Measurements from ENCODE around the gene TPP1. TPM values are rescaled to one million over a fixed set of nuclear protein-coding genes. Genes with fewer than 3 reads are reported as not detected.

The TPP1 gene
- total RNA-seq, 1 experiment from 2014 or later = 21.6 TPM

GRCh38 chr11:6646576-6646917, 27.3 kb upstream of the TPP1 start:
- no TSS peak for BruUV-seq (replicated peaks)
- CTCF ChIA-PET = no interaction called here
- no peak for ATAC-seq

DNA sequence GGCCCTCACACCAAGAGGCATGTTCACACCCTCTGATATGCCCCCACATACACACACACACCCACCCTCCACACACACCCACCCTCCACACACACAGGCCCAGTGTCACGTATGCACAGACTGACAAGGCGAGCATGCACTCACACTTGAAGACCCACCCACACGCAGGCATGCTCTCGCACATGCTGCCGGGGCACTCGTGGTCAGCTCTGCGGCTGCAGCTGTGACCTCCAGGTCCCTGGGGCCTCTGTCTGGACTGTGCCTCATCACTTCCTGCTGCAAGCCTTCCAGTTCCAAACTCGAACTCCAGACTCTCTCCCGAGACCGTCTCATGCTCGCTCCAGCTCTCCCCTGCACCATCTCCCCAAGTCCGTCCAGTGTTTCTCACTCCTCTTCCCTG, 26.8 kb upstream of the TPP1 start:
- no peak for ATAC-seq
- H3K27me3 ChIP-seq (ENCODE audit: low read length) = peaks cover 34% of the 10 kb centered on the region

More at GRCh38 chr11:6646576-6646917, 27.3 kb upstream of the TPP1 start:
- Histone ChIP-seq H3K4me1 (ENCODE audit: insufficient read depth, low read length) (no peaks in the 10 kb centered on the region; the same call in 1 of the 2 replicates), H2AFZ (ENCODE audit: low read length) (no peak overlapping the region), H3K4me3 (ENCODE audit: low read length) (no peak overlapping the region), H3K79me2 (ENCODE audit: low read length) (no peaks in the 10 kb centered on the region), H3K4me2 (ENCODE audit: low read length) (no peak overlapping the region), H3K27ac (ENCODE audit: low read length) (no peak overlapping the region), H3K9ac (ENCODE audit: low read length) (no peak overlapping the region), H3F3A (ENCODE audit: low read length, unreplicated experiment) (no peaks in the 10 kb centered on the region), H4K20me1 (ENCODE audit: low read length) (no peaks in the 10 kb centered on the region), H3K9me2 (replicated peaks; ENCODE audit: low read length) (no peaks in the 10 kb centered on the region), H3K36me3 (ENCODE audit: low read depth, low read length) (no peaks in the 10 kb centered on the region), H3K27me3 (ENCODE audit: low read length) (peaks cover 37% of the 10 kb centered on the region), H3K9me3 (ENCODE audit: low read length) (no peaks in the 10 kb centered on the region)
- no peak for TF ChIP-seq EZH2 (IDR thresholded peaks at IDR 0.05; ENCODE audit: low read length, unreplicated experiment)
- no peak for TF ChIP-seq CTCF (conservative IDR thresholded peaks at IDR 0.05; ENCODE audit: low read depth, low read length)
- TF ChIP-seq EZH2phosphoT487 (IDR thresholded peaks at IDR 0.05; ENCODE audit: borderline replicate concordance, low read length) = no peak
- no peak for DNase-seq
- POLR2A ChIA-PET (ENCODE audit: unreplicated experiment) = no interaction called here
- intact Hi-C loops (cut with micrococcal nuclease) = no loop called here

GRCh38 chr11:6642957-6643356, 23.7 kb upstream of the TPP1 start:
- DNase-seq (no peak), ATAC-seq (no peak)
- H3K4me3 ChIP-seq (ENCODE audit: low read length) = no peak overlapping the region
- H3K4me2 ChIP-seq (ENCODE audit: low read length) = no peak overlapping the region
- no peaks in the 10 kb centered on the region for H3K36me3 ChIP-seq (ENCODE audit: low read depth, low read length)
- ChIA-PET CTCF (no interaction called here), POLR2A (ENCODE audit: unreplicated experiment) (no interaction called here)
- H3K27ac ChIP-seq (ENCODE audit: low read length) = no peak overlapping the region
- H2AFZ ChIP-seq (ENCODE audit: low read length) = no peak overlapping the region
- H3K4me1 ChIP-seq (ENCODE audit: insufficient read depth, low read length) = no peaks in the 10 kb centered on the region
- no peaks in the 10 kb centered on the region for H3K79me2 ChIP-seq (ENCODE audit: low read length)
- intact Hi-C loops (cut with micrococcal nuclease) = no loop called here
- TF ChIP-seq EZH2 (IDR thresholded peaks at IDR 0.05; ENCODE audit: low read length, unreplicated experiment) = no peak
- TF ChIP-seq CTCF (conservative IDR thresholded peaks at IDR 0.05; ENCODE audit: low read depth, low read length) = no peak
- TF ChIP-seq EZH2phosphoT487 (IDR thresholded peaks at IDR 0.05; ENCODE audit: borderline replicate concordance, low read length) = no peak
- no peaks in the 10 kb centered on the region for H3F3A ChIP-seq (ENCODE audit: low read length, unreplicated experiment)
- H3K27me3 ChIP-seq (ENCODE audit: low read length) = peaks cover 21% of the 10 kb centered on the region
- H3K9me2 ChIP-seq (replicated peaks; ENCODE audit: low read length) = no peaks in the 10 kb centered on the region
- H4K20me1 ChIP-seq (ENCODE audit: low read length) = no peaks in the 10 kb centered on the region
- no peaks in the 10 kb centered on the region for H3K9me3 ChIP-seq (ENCODE audit: low read length)
- no TSS peak for BruUV-seq (replicated peaks)
- H3K9ac ChIP-seq (ENCODE audit: low read length) = no peak overlapping the region

More for the DNA sequence above, 26.8 kb upstream of the TPP1 start:
- no peaks in the 10 kb centered on the region for H3K79me2 ChIP-seq (ENCODE audit: low read length)
- no peak overlapping the region for H3K4me2 ChIP-seq (ENCODE audit: low read length)
- H2AFZ ChIP-seq (ENCODE audit: low read length) = no peak overlapping the region
- no peaks in the 10 kb centered on the region for H3F3A ChIP-seq (ENCODE audit: low read length, unreplicated experiment)
- H3K9me3 ChIP-seq (ENCODE audit: low read length) = no peaks in the 10 kb centered on the region
- no peak overlapping the region for H3K27ac ChIP-seq (ENCODE audit: low read length)
- BruUV-seq (replicated peaks) = no TSS peak
- no peaks in the 10 kb centered on the region; the same call in 1 of the 2 replicates for H3K4me1 ChIP-seq (ENCODE audit: insufficient read depth, low read length)
- no peaks in the 10 kb centered on the region for H3K36me3 ChIP-seq (ENCODE audit: low read depth, low read length)
- DNase-seq = no peak
- H3K9me2 ChIP-seq (replicated peaks; ENCODE audit: low read length) = no peaks in the 10 kb centered on the region
- TF ChIP-seq EZH2phosphoT487 (IDR thresholded peaks at IDR 0.05; ENCODE audit: borderline replicate concordance, low read length) (no peak), EZH2 (IDR thresholded peaks at IDR 0.05; ENCODE audit: low read length, unreplicated experiment) (no peak), CTCF (conservative IDR thresholded peaks at IDR 0.05; ENCODE audit: low read depth, low read length) (no peak)
- no peak overlapping the region for H3K4me3 ChIP-seq (ENCODE audit: low read length)
- ChIA-PET CTCF (no interaction called here), POLR2A (ENCODE audit: unreplicated experiment) (no interaction called here)
- intact Hi-C loops (cut with micrococcal nuclease) = no loop called here
- no peaks in the 10 kb centered on the region for H4K20me1 ChIP-seq (ENCODE audit: low read length)
- no peak overlapping the region for H3K9ac ChIP-seq (ENCODE audit: low read length)

All from PC-3 (cell line).